Mucosa of gallbladder (tissue), 1 donor: ENCODE measurements around the gene TMEM245. TPM values are rescaled to one million over a fixed set of nuclear protein-coding genes. Genes with fewer than 3 reads are reported as not detected.

Source experiments
- DNase-seq: peaks from one replicate; pipeline ENCODE4 v3.0.0-alpha.2; 2020; ENCODE audit warnings: low spot score
- total RNA-seq: library from RNA; stranded (reverse); gene quantifications from one replicate; pipeline ENCODE4 v1.2.1, GENCODE V29; 2021
- donor health status: DM: no; HTN: no; CAD: no.

Gene TMEM245
- total RNA-seq, 1 donor from 2014 or later: 68.4 TPM

DNA sequence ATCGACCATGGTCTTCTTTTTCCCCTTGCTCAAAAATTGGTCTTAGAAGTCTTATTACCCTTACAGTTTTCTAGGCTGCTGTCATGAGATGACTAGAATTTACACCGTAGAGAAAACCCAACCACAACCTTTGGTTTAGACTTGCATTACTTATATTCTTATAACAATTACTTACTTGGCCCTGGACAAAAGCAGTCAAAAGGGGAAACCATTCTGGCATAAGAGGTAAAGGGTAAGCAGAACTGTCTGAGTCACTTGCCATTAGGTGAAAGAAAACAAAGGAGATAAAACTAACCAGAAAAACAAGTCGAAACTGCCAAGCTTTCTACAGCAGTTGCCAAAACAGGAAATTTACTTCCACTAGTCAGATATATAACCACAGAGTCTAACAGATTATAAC lies 17.9 kb downstream of the TMEM245 start:
- DNase-seq: no peak

DNA sequence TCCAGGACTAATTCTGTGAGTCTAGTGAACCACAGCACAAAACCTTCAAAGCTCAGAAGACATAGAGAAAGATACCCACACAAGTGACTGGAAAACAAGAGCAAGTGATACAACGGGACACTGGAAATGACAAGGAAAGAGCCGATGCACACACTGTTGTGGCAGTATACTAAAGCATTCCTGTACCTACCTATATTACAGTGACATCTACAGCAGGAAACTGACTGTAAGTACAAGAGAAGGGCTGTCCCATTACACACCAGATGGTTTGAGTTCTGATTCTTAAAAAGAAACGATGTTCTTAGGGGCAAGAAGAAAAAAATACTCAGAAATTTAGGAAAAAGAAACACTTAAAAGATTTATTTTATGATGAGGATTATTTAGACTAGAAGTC lies 18.5 kb downstream of the TMEM245 start:
- no peak for DNase-seq

DNA sequence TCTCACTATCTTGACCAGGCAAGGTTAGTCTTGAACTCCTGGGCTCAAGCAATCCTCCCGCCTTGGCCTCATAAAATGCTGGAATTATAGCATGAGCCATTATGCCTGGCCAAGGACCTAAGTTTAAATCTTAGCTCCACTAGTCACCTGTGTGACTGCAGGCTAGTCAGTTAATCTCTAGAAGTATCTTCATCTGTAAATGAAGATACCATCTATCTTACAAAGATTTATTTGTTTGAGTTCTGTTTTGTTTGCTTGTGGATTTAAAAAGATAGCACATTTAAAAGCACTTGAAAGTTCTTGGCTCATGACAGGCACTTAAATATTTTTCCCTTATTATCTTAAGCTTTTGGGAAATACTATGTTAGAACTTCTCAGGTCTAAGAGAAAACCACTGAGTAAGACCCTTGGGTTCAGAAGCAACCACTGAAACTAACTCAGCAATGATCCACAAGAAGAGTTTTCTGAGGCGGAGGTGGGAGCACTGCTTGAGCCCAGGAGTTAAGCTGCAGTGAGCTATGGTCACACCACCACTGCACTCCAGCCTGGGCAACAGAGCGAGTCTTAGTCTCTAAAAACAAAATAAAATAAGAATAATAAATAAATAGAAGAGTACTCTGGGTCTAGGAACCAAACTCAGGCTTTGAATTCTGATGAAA lies 19.1 kb downstream of the TMEM245 start:
- no peak for DNase-seq

DNA sequence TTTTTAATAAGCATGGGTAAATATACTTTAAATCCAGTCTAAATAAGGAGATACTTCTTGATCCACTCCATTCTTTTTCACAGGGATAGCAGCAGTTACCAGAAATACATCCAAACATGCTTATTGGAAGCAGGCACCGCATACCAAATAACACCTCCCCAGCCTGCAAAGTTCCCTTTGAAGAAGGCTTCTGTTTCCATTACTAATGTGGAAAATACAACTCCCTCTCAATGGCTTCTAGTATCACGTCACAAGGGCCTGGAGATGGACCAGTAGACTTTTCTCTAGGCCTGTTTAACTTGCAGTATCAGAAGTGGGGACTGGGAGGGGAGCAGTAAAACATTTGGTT lies 20.8 kb downstream of the TMEM245 start:
- DNase-seq: no peak

DNA sequence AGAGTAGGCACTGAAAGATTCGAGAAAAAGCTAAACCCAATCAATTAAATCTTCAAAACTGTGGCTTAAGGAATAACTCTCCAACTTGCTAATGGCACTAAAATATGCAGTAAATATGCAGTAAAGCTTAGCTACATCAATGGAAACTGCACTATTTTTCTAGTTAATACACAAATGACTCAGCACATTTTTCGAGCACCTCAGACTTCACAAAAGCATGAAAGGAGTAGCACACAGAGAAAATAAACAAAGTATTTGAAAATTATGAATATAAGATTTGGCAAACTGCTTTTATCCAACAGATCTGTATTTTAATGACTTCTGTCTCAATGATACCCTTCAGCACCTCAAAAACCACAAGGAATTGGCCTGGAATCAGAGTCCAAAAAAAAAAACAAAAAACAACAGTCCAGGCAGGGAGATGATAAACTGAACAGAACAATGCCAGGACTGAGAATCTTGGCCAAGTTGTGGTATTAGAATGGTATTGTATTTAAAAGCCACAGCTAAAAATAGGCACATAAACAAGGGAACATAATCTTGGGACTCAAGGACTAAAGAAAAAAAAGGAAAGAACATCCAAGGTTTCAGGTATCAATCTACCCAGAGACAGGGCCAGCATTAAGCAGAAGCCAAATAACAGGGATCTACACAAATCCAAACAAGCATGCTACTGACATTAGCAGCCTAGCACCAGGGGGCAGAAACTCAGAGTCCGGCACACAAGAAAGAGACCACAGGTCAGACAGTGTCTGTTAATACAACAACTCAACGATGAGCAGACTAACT lies 21.4 kb downstream of the TMEM245 start:
- no peak for DNase-seq

DNA sequence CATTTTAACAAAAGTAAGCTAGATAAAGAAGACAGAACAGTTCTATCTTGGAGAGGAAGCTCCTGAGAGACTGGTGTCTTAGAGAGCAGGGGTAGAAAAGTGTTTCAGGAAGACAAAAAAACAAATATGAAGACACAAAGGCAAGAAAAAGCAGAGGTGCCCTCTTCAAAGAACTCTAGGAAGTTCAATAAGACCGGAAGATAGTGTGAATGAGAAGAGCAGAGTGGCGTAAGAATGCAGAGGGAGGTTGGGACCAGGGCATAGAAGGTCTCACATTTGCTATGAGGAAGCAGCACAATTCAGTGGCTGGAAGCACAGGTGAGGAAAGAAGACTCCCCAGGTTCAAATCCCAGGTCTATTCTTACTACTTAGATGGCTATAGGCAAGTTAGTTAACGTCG lies 22.6 kb downstream of the TMEM245 start:
- no peak for DNase-seq

DNA sequence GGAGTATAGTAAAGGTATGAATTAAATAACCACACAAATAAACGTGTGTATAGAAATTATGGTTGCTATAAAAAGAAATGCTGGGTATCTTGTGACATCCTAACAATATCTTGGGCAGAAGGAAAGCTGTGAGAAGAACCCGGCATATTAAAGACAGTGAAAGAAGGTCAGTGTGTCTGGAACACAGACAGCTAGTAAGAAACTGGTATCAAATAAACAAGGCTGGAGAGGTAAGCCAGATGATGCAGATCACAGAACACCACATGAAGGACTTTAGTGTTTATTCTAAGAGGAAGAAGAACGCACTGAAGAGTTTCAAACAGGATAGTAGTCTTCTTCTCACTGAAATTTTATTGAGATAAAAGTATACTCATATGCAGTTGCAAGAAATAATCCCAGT lies 24.4 kb downstream of the TMEM245 start:
- no peak for DNase-seq

DNA sequence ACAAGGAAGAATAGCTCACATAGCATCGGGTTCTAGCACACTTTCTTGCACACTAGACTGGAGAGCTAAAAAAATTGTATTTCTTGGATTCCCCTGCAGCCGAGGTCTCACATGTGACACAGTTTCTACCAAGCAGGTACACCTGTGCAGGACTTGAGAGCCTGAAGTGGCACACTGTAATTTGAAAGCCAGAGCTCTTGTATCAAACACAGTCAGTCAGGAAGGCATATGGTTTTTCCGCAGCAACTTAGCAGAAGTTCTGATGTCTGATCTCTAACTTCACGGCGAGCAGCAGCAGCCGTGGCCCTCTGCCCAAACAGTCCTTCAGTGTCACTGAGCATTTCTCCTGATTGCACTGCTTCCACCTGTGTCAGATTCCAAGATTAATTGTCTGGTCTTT lies 25.5 kb downstream of the TMEM245 start:
- no peak for DNase-seq

DNA sequence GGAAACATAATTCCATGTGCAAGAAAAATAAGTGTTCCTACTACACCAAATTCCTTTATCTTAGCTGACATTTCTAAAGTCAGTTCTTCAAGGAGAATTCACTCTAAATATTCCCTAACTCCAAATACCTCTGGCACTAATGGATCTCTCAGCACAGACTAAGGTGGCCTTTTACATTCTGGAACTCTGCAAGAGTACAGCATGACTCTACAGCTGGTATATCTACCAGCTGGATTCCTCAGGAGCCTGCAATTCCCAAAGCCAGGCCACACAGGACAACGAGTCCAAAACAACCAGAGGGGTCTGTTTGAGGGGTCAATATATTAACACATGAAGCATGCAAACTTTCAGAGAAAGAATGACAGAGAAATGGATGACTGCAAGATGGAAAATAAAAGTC lies 27.2 kb downstream of the TMEM245 start:
- DNase-seq: no peak

DNA sequence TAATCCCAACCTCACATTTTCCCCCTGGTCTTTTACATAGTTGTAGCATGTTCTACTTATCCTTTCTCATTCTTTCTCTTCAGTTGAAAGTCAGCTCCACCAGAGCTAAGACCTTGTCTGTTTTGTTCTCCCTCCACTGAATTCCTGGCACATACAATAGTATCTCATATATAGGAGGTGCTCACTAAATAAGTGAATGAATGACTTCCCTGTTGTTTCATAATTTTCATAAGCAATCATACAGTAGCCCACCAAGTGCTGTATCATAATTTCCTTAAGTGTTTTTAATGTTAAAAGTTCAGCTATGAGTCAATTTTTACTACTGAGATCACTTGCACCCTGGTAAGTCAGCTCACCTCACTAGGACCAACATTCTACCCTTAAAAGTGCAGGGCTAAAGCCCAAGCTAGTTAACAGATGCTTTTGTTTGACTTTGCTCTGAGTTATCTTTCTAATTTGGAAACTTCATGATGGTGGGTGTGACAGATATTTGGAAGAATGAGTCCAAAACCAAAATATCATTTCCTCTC lies 27.6 kb downstream of the TMEM245 start:
- no peak for DNase-seq

DNA sequence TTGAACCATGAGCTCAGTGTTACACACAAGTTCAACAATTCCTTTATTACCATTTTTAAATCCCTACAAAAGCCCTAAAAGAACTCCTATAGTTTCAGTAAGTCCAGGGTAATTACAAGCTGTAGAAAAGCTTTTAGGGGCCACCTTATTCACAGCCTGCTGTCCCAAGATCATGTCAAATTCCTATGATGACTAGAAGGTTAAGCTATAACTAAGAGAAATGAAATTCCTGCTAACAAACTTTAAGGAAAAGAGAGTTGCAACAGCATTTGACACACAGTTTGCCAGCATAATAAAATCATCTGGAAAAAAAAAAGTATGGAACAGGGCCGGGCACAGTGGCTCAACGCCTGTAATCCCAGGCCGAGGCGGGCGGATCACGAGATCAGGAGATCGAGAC lies 31.5 kb downstream of the TMEM245 start:
- no peak for DNase-seq

DNA sequence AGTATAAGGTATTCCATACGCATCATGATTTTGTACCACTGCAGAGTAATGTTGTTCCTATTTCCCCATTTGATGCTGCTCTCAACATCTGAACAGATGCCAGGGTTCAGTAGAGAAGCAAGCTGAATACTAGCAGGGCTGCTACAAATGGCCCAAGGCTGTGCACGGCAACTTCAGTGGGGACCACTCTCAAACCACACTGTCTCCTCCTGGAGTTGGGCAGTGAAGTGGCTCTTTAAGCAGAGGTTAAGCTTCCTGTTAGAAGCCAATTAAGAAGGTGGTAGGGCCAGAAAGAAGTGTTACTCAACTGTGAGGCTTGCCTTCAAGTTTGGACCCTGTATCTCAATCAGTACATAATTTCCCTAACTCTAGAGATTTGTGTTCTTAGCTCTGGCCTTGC lies 32.0 kb downstream of the TMEM245 start:
- DNase-seq: no peak

DNA sequence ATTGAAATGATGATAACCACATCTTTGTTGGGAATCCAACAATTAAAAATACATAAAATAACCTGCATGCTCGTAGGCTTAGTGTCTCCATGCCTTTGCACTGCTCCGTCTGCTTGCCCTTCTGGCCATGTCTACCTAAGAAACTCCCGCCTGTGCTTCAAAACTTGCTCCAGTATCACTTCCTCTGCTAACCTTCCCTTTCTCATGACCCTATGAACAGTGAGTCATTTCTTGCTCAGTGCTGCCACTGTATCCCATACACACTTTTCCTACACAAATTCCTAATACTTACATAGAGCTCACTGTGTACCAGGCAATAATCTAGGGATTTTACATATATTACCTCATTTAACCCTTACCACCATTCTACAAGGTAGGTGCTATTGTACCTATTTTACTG lies 33.5 kb downstream of the TMEM245 start:
- DNase-seq: no peak

DNA sequence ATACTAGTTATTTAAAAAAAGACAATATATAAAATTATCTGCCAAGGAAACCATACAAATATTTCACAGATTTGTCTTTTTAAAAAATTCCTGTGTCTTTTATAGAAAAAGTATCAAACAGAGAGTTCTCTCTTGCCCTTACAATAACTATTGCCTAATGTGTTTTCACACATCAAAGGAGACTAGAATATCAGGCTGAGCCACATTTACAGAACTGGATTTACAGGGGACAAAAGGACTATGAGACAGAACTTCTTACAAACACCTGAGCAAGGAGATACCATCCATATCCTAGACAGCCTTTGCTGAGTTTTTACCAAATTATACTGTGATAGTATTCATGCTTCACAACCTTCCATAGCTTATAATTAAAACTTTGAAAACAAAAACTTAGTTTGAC lies 34.2 kb downstream of the TMEM245 start:
- DNase-seq: no peak

DNA sequence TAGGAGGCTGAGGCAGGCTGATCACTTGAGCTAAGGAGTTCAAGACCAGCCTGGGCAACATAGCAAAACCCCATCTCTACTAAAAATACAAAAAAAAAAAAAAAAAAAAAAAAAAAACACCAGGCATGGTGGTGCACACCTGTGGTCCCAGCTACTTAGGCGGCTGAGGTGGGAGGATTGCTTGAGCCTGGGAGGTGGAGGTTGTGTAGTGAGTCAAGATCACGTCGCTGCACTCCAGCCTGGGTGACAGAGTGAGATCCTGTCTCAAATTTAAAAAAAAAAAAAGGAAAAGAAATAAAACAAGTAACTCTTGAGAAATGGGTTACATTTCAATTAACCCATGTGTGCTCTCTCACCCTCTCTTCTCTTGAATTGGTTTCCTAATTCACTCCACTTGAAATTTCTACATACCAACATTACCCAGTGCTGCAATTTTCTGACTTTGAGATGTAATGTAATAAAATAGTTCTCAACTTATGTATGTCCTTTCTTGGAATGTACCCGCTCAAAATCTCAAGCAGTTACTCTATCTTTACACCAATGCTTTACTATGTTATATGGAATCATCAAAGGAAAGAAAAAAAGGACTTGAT lies 35.8 kb downstream of the TMEM245 start:
- no peak for DNase-seq

DNA sequence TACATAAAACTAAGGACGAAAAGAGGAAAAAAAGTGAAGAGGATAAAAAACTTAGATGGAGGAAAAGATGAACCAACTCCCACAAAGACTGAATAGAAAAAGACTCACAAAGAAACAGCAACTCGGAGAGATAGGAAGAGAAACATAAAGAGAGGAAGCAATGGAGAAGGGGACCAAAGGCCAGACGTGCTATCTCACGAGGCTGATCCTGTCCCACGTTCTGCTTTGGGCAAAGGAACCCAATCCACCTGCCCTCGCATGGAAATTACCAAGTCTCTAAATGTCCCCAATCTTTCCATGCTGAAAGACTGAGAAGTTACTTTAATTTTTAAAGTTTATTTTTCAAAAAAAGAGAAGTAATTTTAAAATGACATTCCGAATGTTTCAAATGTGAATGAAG lies 36.6 kb downstream of the TMEM245 start:
- no peak for DNase-seq

DNA sequence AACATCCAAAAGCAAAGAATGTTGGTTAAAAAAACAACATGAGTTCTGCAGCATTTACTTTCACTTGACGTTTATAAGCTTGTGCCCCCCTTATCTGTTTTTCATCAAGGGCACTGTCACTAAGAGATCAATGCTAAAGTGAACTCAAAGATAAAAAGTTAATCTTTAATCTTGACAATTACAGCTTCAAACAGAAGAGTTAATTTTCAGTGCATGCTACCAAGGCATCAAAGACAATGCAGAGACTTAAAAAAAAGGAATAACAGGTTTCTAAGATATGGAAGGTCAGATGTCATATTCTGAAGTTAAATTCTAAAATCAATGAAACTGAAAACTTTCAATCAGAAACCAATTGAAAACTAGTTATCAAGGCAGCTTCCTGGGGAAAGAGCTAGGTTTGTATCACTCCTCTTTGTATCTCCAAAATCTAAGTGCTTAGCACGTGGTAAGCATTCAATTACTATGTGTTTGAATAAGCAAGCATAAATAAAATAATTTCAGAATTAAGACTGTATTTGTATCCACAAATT lies 37.6 kb downstream of the TMEM245 start:
- DNase-seq: no peak

DNA sequence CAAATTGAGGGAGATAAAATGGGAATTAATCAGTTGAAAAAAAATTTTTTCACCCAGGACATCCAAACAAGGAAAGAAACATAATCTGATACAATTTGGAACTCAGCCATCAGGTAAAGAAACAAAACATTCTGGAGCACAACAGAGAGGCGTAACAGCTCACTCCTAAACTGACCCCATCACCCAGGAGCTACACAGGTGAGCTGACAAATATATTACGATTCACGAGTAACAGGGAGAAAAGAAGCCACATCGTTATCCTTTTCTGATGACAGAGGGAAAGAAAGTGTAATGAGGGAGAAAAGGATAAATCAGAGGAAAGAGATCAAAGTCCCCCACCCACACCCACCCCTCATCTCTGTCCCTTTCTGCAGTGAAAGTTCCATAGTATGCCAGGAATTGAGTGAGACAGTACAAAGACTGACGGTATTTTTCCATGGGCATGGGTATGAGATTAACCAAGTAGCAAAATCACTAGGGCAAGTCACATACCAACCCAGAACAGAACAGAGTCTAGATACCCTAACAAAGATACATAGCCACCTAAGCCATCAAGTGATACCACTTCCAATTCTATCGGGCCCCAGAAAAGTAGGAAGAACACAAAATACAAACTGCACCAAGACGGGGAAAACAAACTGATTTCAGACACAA lies 45.4 kb downstream of the TMEM245 start:
- no peak for DNase-seq

DNA sequence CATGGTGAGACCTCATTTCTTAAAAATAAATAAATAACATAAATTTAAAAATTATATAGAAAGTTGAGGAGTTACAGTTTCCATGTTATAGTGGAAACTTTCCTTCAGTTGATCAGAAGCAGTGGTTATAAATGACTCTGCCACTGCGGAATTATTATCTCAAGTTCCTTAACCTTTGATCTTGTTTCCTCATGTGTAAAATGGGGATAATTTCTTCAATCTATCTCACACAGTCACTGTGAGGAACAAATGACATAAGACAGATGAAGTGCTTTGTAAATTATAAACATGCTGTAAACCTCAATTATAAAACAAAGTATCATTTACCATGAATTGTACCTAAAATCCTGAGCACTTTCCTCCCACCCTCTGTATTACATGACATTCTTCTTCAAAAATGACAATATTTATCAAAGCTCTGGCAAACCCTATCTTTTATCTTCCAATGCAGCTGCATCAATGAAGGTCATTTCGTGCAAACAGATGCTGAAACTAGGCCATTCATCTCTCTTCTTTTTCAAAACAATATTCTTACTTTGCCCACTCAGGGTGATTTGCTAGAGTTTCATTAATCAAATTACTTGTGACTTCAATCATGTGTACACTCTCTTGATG lies 46.8 kb downstream of the TMEM245 start:
- no peak for DNase-seq

DNA sequence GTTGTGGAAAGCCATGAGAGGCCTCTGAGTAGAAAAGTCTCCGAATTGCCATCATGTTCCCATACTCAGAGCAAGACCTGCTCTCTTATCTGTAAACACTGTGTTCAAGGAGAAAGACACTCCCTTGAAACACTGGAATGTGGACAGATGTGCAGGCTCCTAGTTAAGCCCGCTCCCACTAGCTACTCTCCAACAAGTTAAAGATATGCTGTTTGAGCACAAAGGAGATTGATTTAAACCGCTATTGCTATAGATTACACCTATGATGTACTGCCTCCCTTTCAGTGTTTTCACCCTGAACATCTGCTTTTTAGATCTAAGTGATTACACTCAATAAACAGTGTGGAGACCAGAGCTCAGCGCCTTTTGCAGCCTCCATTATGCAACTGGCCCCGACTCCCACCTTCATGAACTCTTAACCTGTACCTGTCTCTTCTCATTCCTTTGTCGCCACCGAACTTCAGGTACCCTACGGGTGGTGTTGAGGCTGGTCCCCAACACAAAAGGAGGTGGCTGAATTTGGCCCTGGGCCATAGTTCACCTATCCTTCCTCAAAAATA lies 47.5 kb downstream of the TMEM245 start:
- no peak for DNase-seq

DNA sequence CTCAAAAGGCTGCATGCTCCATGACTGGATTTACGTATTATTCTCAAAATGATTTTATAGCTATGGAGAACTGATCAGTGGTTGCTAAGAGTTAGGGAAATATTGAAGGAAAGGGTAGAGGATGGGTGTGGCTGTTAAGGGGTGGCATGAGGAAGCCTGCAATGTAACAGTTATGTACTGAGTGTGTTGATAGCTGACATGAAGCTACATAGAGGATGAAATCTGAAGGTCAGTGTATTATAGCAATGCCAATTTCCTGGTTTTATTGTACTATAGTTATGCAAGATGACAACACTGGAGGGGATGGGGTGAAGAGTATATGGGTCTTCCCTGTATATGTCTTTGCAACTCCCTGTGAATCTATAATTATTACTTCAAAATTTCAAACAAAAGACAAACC lies 51.0 kb downstream of the TMEM245 start:
- DNase-seq: no peak
